Measurements from ENCODE around the gene PDLIM7. TPM values are rescaled to one million over a fixed set of nuclear protein-coding genes. Genes with fewer than 3 reads are reported as not detected.

The PDLIM7 gene
- total RNA-seq, 1 donor, result 91.4 TPM

DNA sequence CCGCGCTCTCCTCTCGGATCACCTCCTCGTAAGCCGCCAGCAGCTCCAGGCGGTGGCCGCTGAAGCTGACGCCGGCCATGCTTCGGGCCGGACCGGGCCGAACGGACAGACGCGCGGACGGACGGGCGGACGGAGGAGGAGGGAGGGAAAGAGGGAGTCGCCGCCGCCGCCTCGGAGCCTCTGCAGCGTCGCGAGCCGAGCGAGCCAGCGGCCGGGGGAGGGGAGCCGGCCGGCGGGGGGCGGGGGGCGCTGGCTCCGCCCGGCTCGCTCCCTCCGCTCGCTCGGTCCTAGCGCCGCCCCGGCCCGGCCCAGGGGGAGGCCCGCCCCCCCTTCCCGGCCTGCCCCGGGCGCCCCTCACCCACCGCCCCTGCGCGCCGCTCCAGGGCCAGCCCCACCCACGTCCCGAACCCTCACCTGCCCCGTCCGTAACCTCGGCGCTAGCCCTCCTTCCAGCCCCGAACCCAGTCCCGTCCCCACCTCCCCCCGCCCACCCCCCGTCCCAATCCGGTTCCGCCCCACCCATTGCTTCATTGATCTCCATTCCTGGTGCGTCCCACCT, 23.9 kb downstream of the PDLIM7 start, which contains the start of gene DBN1:
Gene DBN1 (minus strand): TSS at position 192 of the 559 bp plus-strand sequence. CDS start 113 bp downstream, at position 79.
- peak; percentile 43 for DNase-seq (ENCODE audit: low read depth)
- peak within 1 kb of the TSS; percentile 90 for H3K4me3 ChIP-seq (ENCODE audit: low read depth, low read length)

DNA sequence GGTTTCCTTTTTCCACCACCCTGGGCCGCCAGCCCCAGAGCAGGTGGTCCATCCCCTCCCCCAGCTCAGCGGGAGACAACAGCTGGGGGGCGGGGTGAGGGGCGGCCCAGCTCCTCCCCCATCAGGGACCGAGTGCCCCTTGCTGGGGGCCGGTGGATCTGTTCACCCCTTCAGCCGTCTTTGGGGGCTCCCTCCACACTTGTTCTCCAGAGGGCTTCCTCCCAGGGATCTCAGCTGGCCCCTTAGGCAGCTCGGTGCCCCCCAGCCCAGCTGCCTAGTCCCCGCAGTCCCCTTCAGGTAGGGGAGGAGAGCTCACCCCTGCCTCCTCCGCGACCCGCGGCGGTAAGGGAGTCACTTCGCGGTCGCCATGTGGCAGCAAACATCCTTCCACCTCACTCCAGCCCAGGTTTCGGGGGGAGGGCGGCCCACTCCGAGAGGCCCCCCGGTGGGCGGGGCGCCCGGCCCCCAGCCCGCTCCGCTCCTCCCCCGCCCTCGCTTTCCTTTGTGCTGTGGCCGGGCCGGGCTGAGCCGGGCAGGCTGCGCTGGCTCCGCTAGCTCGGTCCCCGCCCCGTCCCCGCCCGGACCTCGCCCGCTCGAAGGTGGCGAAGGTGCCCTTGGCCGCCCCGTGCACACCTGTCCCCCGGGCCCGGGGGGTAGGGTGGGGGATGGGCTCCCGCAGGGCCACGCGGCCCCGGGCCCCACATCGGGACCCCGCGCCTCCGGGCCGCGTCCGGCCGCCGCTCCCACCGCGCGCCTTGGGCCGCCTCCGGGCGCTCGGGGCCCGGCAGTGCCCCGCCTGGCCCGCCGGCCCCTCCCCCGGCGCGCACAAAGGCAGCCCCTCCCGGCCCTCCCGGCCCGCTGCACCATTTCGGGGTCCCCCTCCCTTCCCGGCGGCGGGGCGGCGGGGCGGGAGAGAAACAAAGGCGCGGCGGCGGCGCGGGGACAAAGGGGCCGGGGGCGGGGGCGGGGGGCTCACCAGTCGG, 24.7 kb downstream of the PDLIM7 start:
- TF ChIP-seq, protein P1, sequence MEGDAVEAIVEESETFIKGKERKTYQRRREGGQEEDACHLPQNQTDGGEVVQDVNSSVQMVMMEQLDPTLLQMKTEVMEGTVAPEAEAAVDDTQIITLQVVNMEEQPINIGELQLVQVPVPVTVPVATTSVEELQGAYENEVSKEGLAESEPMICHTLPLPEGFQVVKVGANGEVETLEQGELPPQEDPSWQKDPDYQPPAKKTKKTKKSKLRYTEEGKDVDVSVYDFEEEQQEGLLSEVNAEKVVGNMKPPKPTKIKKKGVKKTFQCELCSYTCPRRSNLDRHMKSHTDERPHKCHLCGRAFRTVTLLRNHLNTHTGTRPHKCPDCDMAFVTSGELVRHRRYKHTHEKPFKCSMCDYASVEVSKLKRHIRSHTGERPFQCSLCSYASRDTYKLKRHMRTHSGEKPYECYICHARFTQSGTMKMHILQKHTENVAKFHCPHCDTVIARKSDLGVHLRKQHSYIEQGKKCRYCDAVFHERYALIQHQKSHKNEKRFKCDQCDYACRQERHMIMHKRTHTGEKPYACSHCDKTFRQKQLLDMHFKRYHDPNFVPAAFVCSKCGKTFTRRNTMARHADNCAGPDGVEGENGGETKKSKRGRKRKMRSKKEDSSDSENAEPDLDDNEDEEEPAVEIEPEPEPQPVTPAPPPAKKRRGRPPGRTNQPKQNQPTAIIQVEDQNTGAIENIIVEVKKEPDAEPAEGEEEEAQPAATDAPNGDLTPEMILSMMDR (IDR thresholded peaks at IDR 0.05; ENCODE audit: insufficient read depth, low read length), result no peak
- H3K4me3 ChIP-seq (ENCODE audit: low read depth, low read length), result peak overlapping the region; percentile 90
- no peak for DNase-seq (ENCODE audit: low read depth)

More for the DNA sequence above, 23.9 kb downstream of the PDLIM7 start, which contains the start of gene DBN1:
- TF ChIP-seq, protein P1 (IDR thresholded peaks at IDR 0.05; ENCODE audit: insufficient read depth, low read length), result no peak

DNA sequence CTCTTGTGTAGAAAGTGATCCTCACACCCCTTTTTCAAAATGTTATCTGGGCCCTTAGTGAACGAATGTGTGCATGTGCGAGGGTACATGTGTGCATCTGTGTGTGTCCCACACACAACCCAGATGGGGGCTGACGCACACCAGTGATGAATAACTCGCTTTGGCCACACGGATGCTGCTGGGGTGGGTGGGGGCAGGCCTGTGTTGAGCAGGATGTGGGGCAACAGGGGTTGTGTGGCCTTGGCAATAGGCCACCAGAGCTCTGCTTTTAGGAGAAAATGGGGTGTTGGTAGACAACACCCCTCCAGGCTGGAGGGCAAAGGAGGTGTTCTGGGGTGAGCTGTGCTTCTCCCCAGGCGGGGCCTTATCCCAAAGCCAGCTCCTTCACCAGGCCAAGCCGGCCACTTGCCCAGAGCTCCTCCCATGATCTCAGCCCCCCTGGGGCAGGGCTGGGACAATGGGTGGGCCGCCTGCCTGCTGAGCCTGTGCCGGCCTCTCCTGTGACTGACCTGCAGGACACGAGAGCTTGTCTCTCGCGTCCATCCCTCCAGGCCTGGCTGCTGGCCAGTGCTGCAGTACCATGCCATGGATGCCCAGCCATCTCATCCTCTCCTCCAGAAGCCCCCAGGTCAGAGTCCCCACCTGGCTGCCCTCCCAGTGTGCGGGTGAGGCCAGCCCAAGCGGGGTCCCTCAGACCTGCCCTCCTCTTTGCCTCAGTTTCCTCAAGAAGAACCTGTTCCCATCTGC, 25.6 kb downstream of the PDLIM7 start:
- TF ChIP-seq, protein P1 (IDR thresholded peaks at IDR 0.05; ENCODE audit: insufficient read depth, low read length), result peak; percentile 1
- peak; percentile 70 for DNase-seq (ENCODE audit: low read depth)
- H3K4me3 ChIP-seq (ENCODE audit: low read depth, low read length), result peak overlapping the region; percentile 90

DNA sequence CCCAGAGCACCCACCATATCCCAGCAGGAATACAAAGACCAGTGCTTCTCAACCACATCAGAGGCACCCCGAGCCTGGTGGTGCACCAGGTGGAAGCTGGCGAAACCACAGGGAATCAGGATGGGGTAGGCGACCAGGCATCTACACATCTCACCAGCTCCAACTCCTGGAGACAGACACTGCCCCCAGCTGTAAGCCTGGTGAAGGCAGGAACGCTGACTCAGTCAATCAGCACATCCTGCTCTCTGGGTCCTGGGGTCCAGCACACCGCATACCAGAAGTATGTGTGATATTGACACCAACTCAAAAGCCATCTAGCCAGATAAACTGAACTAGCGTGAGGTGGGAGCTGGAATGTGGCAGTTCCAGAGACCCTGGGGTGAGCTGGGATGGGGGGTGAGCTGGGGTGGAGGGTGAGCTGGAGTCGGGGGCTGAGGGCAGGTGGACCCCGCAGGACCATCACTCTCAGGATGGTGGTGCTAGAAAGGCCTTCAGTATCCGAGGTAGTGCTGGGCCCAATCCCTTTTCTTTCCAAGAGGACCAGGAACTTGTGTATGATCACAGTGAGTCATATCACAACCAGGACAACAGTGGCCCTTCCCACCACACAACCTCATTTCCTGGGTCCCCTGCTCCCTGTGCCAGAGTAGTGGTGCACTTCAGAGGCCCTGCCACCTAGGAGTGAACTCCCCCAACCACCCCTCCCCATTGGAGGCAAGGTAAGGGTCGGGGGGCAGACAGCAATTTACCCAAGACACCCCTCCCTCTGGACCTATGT, 26.5 kb downstream of the PDLIM7 start:
- peak; percentile 63 for DNase-seq (ENCODE audit: low read depth)
- TF ChIP-seq, protein P1 (IDR thresholded peaks at IDR 0.05; ENCODE audit: insufficient read depth, low read length), result peak; percentile 26
- H3K4me3 ChIP-seq (ENCODE audit: low read depth, low read length), result peak overlapping the region; percentile 90

DNA sequence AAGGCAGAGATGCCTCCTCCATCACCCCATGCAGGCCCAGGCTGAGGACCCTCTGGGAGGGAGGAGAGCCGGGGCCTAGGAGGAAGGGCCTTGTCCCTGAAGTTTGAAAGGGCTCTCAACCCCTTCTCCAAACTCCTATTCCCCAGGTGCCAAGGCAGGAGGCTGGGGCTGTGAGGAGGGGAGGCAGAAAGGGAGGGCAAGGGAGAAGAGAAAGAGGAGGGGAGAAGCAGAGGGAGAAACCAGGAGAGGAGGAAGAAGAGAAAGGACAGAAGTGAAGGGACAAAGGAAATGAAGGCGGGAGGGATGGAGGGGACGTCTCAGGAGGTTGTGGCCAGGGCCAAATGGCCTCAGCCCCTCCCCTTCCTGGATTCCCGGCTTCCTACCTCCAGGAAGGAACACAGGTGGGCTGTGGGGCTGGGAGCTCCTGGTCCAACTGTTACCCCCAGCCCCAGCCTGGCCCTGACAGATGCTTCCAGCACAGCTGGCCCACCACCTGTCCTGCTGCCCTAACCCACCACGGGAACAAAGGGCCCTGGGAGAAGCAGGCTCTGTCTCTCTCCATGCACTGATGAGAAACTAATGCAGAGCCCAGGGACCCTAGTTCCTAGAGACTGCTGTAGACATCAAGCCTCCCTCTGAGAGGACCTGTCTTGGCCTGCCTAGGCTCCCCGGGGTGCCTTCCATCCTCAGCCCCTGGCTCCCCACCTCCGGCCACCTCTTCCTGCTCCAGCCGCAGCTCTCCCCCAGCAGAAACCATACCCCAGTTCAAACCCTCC, 27.5 kb downstream of the PDLIM7 start:
- TF ChIP-seq, protein P1 (IDR thresholded peaks at IDR 0.05; ENCODE audit: insufficient read depth, low read length), result no peak
- H3K4me3 ChIP-seq (ENCODE audit: low read depth, low read length), result peak overlapping the region; percentile 90
- DNase-seq (ENCODE audit: low read depth), result no peak
